Stomach (tissue), 9 donors: ENCODE data around the gene RING1. TPM values are rescaled to one million over a fixed set of nuclear protein-coding genes. Genes with fewer than 3 reads are reported as not detected.
A peak's percentile ranks its signal among the peaks of the same experiment; 100 is the strongest.

Source experiments
- DNase-seq, 2 donors: peaks; one replicate each; pipeline versions ENCODE4 v3.0.0 to v3.0.0-alpha.2; 2013 to 2019
- H3K27ac ChIP-seq, 5 donors: fragments of 200-600 bp in 4 of 5; sonication (generic) in 4 of 5; one replicate each; pipeline ENCODE4 v1.5.1; 2013 to 2019; ENCODE audit warnings: mild to moderate bottlenecking in 1 of 5, moderate library complexity in 1 of 5
- H3K27me3 ChIP-seq, 3 donors: fragments of 200-600 bp; sonication (generic); one replicate each; pipeline ENCODE4 v1.5.1; 2017 to 2019; ENCODE audit warnings: mixed run types in 1 of 3
- H3K36me3 ChIP-seq, 4 donors: fragments of 200-600 bp; sonication (generic); 1 replicate in 3 of 4; 2 replicates in 1 of 4; pipeline ENCODE4 v1.5.1; 2016 to 2019
- H3K4me1 ChIP-seq, 4 donors: fragments of 200-600 bp; sonication (generic); one replicate each; pipeline ENCODE4 v1.5.1; 2016 to 2019
- H3K4me3 ChIP-seq, 4 donors: fragments of 200-600 bp; sonication (generic) in 3 of 4; one replicate each; pipeline ENCODE4 v1.5.1; 2016 to 2019; ENCODE audit warnings: mild to moderate bottlenecking in 1 of 4
- H3K9me3 ChIP-seq, 4 donors: fragments of 200-600 bp; sonication (generic); one replicate each; pipeline ENCODE4 v1.5.1; 2016 to 2019
- CTCF ChIP-seq, 7 experiments: fragments of 450-650 bp in 4 of 7; fragments of 200-600 bp in 3 of 7; sonication (generic) in 3 of 7; IDR thresholded peaks; one replicate each; pipeline ENCODE4 v1.5.1; 2016 to 2019; ENCODE audit warnings: antibody characterized with exemption in 7 of 7, control low read depth in 2 of 7, mild to moderate bottlenecking in 1 of 7
- EP300 ChIP-seq: sonication (generic); formaldehyde crosslinking; IDR thresholded peaks from one replicate; pipeline ENCODE4 v1.6.1; 2017; ENCODE audit warnings: antibody characterized with exemption
- POLR2A ChIP-seq, 4 donors: fragments of 450-650 bp; IDR thresholded peaks; one replicate each; pipeline ENCODE4 v1.6.1; 2016; ENCODE audit warnings: antibody characterized with exemption in 4 of 4, control low read depth in 2 of 4, mild to moderate bottlenecking in 1 of 4, moderate library complexity in 1 of 4
- POLR2AphosphoS5 ChIP-seq, 3 donors: sonication (generic); formaldehyde crosslinking; IDR thresholded peaks; one replicate each; pipeline ENCODE4 v1.6.1; 2016; ENCODE audit warnings: antibody characterized with exemption in 3 of 3
- WGBS, 5 donors: extraction: QIAGEN DNeasy Blood & Tissue Kit in 3 of 5; methylation state at CpG; one replicate each; pipeline versions ENCODE4 v1.1.5 to v1.1.7; 2013 to 2018; 5-methylcytosine and 5-hydroxymethylcytosine counted together
- intact Hi-C: fragments of 100-400 bp; cut with DNase I; formaldehyde crosslinking; loops from one replicate; pipeline ENCODE4 v1.15.1; 2023; ENCODE audit warnings: low total_unique reads
- polyA plus RNA-seq, 3 donors: library from polyadenylated mRNA; stranded (reverse); fragments of 200-250 nt; gene quantifications; one replicate each; pipeline ENCODE4 v1.2.3, GENCODE V29; 2013
- total RNA-seq, 5 donors: library from RNA; depleted of rRNA; stranded (reverse); fragments of >200 nt; gene quantifications; one replicate each; pipeline versions ENCODE4 v1.1.0 to v1.2.3, GENCODE V29; 2014 to 2016
- donor health status: healthy with polysubstance abuse.
- donor health status: Bipolar disorder and iron deficiency.
- donor health status: healthy.

RING1 gene
- total and polyA plus RNA-seq, 8 donors, result 14.3 to 140 (median 28.9) TPM

- peak in 2 of 3 donors; percentile 7 to 36 for TF ChIP-seq POLR2AphosphoS5 (IDR thresholded peaks at IDR 0.05)
- TF ChIP-seq CTCF (IDR thresholded peaks at IDR 0.05), result peak in 5 of 7 experiments; percentile 81 to 97 (median 93)
- no peak for TF ChIP-seq POLR2A (IDR thresholded peaks at IDR 0.05)
- H3K27ac ChIP-seq, result peak overlapping the region; percentile 37 to 75 (median 52)
- H3K27me3 ChIP-seq, result peaks cover 0 to 6% (median 0%) of the 10 kb centered on the region in 3 donors
- H3K4me1 ChIP-seq, result peaks cover 14 to 21% (median 17%) of the 10 kb centered on the region in 4 donors
- H3K4me3 ChIP-seq, result peak overlapping the region; percentile 45 to 57 (median 54)
- DNase-seq, result peak; percentile 81 to 88
- intact Hi-C loops, result loop anchor here (5.0 kb wide), 1 partner anchor 86 kb away; no protein-coding TSS in a partner anchor
- no peaks in the 10 kb centered on the region for H3K9me3 ChIP-seq
- H3K36me3 ChIP-seq, result no peaks in the 10 kb centered on the region
- WGBS, 5 donors, result 6 to 8% (median 7%) methylated on average over 54 to 58 of the region's 58 CpGs
Observed at GRCh38 chr6:33161354-33162331, 46.7 kb upstream of the RING1 start.

- Histone ChIP-seq H3K9me3 (no peaks in the 10 kb centered on the region), H3K4me3 (no peak overlapping the region), H3K27ac (no peak overlapping the region), H3K36me3 (no peaks in the 10 kb centered on the region), H3K4me1 (peaks cover 14 to 21% (median 17%) of the 10 kb centered on the region in 4 donors), H3K27me3 (peaks cover 0 to 6% (median 0%) of the 10 kb centered on the region in 3 donors)
- 78 to 92% (median 81%) methylated on average over 9 to 10 of the region's 10 CpGs for WGBS, 5 donors
- intact Hi-C loops, result loop anchor here (5.0 kb wide), 1 partner anchor 84 kb away; no protein-coding TSS in a partner anchor
- TF ChIP-seq POLR2A (IDR thresholded peaks at IDR 0.05) (no peak), EP300 (no peak), CTCF (IDR thresholded peaks at IDR 0.05) (no peak), POLR2AphosphoS5 (IDR thresholded peaks at IDR 0.05) (no peak)
- no peak for DNase-seq
Observed at GRCh38 chr6:33163540-33163939, 44.8 kb upstream of the RING1 start.

- intact Hi-C loops, result loop anchor here (5.0 kb wide), 1 partner anchor 83 kb away; no protein-coding TSS in a partner anchor
- Histone ChIP-seq H3K9me3 (no peaks in the 10 kb centered on the region), H3K4me3 (no peak overlapping the region), H3K27me3 (peaks cover 0 to 6% (median 0%) of the 10 kb centered on the region in 3 donors), H3K36me3 (no peaks in the 10 kb centered on the region), H3K4me1 (peaks cover 14 to 21% (median 17%) of the 10 kb centered on the region in 4 donors), H3K27ac (no peak overlapping the region)
- no peak for DNase-seq
- no peak for TF ChIP-seq POLR2A (IDR thresholded peaks at IDR 0.05)
- no peak for TF ChIP-seq POLR2AphosphoS5 (IDR thresholded peaks at IDR 0.05)
- no peak for TF ChIP-seq CTCF (IDR thresholded peaks at IDR 0.05)
- 51 to 70% (median 59%) methylated on average over 10 of the region's 10 CpGs for WGBS, 5 donors
Observed at GRCh38 chr6:33164176-33164575, 44.1 kb upstream of the RING1 start.

GRCh38 chr6:33164665-33165373, 43.5 kb upstream of the RING1 start:
- no peak for TF ChIP-seq POLR2AphosphoS5 (IDR thresholded peaks at IDR 0.05)
- no peak for TF ChIP-seq POLR2A (IDR thresholded peaks at IDR 0.05)
- TF ChIP-seq CTCF (IDR thresholded peaks at IDR 0.05), result no peak
- TF ChIP-seq EP300, result no peak
- Histone ChIP-seq H3K27ac (no peak overlapping the region), H3K27me3 (peaks cover 0 to 6% (median 0%) of the 10 kb centered on the region in 3 donors), H3K4me1 (peaks cover 14 to 21% (median 17%) of the 10 kb centered on the region in 4 donors), H3K9me3 (no peaks in the 10 kb centered on the region), H3K36me3 (no peaks in the 10 kb centered on the region), H3K4me3 (no peak overlapping the region)
- WGBS, 5 donors, result 54 to 67% (median 60%) methylated on average over 14 of the region's 14 CpGs
- intact Hi-C loops, result loop anchor here (5.0 kb wide), 1 partner anchor 82 kb away; no protein-coding TSS in a partner anchor
- DNase-seq, result no peak
